Myocyte (in vitro differentiated cells): Measurements from ENCODE around the gene ANKS6. TPM values are rescaled to one million over a fixed set of nuclear protein-coding genes. Genes with fewer than 3 reads are reported as not detected.
A peak's percentile ranks its signal among the peaks of the same experiment; 100 is the strongest.

ENCODE experiments used
- DNase-seq: peaks from one replicate; pipeline ENCODE4 v3.0.0-alpha.2; 2012; ENCODE audit warnings: low read depth
- total RNA-seq: library from RNA; depleted of rRNA; stranded (reverse); fragments of >200 nt; gene quantifications from 2 replicates; pipeline ENCODE4 v1.2.3, GENCODE V29; 2014

Gene ANKS6
- total RNA-seq, 1 donor from 2014 or later = 12.9 TPM

- DNase-seq = no peak
These were observed 22.6 kb downstream of the ANKS6 start for GRCh38 chr9:98773721-98774120.

DNA sequence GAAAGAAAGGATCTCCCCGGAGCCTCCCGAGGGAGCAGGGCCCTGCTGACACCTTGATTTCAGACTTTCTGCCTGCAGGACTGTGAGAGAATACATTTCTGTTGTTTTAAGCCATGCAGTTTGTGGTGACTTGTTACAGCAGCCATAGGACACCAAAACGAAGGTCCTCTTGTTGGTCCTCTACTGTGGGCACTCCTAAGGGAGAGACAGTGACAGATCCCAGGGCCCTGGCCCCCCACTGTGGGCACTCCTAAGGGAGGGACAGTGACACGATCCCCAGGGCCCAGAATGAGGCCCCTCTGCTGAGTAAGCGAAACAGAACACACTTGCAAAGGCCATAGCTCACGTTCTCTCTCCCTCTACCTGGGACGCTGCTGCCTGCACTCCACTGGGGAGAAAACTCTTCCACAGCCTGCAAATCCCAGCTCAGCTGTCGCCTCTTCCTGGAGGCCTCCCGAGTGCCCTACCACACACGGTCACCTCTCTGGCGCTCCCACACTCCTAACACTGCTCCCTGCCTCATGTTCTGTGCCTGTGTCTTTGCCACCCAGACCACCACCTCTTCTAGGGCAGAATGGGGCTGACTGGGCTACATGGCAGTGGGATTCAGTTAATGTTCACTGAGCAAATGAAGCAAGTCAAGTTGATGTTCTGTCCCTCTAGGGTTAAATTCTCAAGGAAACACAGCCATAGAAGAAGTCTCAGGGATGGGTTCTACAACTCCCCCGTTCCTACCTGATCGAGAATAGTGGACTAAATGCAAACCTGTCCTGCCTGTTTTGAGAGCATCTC lies 23.8 kb downstream of the ANKS6 start:
- no peak for DNase-seq

DNA sequence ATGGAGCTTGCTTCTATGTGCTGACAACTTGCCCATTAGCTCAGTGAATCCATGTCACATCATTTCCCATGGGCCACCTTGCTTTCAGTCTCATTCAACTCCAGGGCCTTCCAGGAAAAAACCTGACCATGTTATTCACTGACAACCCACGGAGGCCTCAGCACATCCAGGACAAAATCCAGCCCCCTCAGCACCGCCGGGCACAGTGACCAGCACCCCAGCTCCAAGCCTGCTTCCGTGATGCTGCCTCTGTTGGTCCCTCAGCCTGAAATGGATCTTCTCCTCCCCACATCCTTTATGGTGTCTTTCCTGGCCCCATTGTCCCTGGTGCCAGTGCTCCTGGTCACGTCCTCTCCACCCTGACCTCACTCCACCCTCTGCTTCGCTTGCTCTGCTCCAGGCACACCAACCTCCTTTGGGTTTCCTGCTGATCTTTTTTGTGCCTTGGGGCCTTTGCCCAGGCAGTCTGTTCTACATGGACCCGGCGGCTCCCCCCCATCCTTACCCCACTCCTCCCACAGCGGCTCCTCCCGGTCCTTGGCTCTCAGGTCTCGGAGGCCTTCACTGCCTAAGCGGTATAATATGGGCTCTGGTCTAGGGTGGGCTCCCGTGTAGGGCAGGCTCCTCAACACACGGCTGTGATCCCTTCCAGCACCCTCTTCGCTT lies 25.0 kb downstream of the ANKS6 start:
- no peak for DNase-seq

DNA sequence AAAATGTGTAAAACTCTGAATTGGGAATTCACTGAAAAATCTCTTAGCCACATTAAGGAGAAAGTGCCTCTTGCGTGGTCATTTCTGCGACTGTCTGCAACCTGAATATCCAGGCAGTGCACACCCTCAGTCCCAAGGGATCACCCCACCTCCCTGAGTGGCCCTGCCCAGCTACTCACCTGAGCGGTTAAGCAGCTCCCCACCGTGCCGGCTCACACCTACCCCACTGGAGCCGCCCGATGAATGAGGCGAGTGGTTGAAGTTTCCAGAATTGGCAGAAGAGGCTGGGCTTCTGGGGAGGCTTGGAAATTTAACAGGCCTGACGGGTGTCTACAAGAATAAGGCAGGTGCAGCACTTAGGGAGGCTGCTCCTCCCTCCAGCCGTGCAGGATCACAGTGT lies 25.6 kb downstream of the ANKS6 start:
- no peak for DNase-seq

DNA sequence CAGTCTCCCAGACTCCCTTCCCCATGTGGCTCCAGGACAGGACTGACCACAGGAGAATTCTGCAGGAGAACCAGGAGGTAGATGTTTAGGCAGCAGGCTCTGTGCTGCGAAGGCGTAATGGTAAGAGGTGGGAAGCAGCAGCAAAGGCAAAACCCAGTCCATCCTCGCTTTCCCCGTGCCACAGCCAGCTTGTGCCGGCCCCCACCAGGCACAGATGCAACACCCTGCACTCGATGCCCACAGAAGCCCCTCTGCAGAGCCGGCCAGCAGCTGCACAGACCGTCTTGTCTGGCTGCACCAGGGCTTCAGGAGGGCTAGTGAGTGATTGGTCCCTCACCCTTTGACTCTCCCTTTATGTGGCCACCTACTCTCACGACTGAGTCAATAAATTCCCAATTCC lies 28.0 kb downstream of the ANKS6 start:
- DNase-seq = no peak

GRCh38 chr9:98767915-98768314 lies 28.4 kb downstream of the ANKS6 start:
- DNase-seq = no peak

- no peak for DNase-seq
These were observed 29.2 kb downstream of the ANKS6 start for GRCh38 chr9:98767196-98767595.

DNA sequence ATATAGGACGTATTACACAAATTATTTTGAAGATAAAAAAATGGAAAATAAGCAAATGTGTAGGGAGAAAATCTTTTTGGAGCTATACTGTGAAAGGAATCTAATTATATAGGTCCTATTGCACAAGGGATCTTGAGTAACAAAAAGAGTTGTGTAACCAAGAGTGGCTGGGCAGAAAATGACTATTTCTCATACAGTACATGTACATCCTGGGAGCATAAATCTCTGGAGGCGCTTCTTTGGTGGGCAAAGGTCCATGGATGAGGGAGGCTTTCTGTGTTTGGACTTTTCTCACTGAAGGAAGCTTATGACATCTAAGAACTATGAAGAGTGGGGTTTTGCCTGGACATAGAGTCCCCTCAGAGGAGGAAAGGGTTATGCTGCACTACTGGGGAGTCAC lies 29.8 kb downstream of the ANKS6 start:
- DNase-seq = no peak

- no peak for DNase-seq
These were observed 31.1 kb downstream of the ANKS6 start for GRCh38 chr9:98765256-98765655.

DNA sequence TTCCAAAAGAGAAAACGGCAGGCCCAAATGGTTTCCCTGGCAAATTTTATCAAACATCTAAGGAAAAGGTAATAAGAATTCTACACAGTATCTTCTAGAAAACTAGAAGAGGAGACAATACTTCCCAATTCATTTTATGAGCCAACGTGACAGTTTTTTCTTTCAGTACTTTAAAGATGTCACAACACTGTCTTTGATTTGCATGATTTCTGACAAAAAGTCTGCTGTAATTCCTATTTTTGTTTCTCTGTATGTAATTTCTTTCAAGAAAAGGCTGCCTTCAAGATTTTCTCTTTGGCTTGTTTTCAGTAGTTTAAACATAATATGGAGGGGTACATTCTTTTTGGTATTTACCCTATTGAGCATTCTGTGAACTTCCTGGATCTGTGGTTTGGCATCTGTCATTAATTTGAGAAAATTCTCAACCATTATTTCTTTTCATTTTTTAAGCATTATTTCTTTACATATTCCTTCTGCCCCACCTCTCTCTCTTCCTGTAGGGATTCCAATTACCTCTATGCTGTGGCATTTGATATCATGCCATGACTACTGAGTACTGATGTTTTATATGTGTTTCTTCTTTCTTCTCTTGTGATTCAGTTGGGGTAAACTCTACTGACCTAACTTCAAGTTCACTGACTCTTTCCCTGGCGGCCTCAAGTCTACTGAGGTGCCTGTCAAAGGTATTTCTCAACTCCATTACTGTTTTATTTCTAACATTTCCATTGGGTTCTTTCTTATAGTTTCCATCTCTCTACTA lies 32.2 kb downstream of the ANKS6 start:
- DNase-seq = no peak

DNA sequence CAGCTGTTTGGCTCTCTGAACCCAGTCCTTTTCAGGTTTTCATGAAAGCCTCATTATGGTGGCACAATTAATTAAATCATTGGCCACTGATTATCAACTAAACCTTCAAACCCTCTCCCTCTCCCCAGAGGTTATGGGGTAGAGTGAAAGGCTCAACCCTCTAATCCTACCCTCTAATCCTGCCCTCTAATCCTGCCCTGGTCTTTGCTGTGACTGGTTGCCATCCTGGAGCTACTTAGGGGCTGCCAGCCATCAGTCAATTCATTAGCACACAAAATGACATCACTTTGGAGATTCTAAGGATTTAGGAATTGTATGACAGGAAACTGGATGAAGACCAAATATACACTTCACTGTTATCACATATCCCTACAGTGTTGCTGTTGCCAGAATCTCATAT lies 36.1 kb downstream of the ANKS6 start:
- DNase-seq = no peak

GRCh38 chr9:98755006-98755618 lies 41.2 kb downstream of the ANKS6 start:
- DNase-seq = no peak

DNA sequence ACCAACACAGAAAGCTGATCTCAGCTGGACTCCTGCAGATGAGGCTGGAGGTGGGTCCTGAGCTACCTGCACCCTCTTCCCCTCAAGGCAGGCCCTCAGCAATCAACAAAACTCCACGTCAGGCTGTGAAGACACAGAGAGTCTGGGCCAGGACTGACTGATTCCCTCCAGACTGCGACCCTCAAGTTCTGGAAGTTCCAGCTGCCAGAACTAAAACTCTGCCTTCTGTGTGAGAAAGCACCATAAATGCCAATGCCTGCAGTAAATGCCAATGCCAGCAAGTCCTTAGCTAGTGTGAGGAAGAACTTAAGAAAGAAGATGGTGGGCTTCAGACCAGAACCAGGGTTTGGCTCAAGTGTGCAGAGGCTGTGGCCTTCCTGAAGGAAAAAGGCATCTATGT lies 45.1 kb downstream of the ANKS6 start:
- no peak for DNase-seq

- DNase-seq = no peak
These were observed 45.8 kb downstream of the ANKS6 start for GRCh38 chr9:98750364-98751060.

DNA sequence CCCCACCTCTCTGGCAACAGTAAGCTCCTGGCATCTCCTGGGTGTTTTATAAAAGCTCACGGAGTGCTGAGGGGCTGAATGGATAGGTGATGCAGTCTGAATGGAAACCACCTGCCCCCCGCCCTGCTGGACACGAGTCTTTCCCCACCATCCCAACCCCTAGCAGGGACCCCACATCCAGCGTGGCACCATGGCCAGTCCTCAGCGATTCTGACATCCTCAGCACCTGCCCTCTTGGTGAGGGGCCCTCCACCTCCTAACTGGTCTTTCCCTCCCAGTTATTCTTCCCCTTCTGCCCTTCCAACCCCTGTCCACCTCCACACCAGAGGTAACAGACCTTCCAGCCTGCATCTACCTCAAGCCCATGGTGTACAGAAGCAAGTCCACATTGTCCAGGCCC lies 48.9 kb downstream of the ANKS6 start:
- no peak for DNase-seq

- DNase-seq = no peak
These were observed 50.9 kb downstream of the ANKS6 start for GRCh38 chr9:98745470-98745869.

DNA sequence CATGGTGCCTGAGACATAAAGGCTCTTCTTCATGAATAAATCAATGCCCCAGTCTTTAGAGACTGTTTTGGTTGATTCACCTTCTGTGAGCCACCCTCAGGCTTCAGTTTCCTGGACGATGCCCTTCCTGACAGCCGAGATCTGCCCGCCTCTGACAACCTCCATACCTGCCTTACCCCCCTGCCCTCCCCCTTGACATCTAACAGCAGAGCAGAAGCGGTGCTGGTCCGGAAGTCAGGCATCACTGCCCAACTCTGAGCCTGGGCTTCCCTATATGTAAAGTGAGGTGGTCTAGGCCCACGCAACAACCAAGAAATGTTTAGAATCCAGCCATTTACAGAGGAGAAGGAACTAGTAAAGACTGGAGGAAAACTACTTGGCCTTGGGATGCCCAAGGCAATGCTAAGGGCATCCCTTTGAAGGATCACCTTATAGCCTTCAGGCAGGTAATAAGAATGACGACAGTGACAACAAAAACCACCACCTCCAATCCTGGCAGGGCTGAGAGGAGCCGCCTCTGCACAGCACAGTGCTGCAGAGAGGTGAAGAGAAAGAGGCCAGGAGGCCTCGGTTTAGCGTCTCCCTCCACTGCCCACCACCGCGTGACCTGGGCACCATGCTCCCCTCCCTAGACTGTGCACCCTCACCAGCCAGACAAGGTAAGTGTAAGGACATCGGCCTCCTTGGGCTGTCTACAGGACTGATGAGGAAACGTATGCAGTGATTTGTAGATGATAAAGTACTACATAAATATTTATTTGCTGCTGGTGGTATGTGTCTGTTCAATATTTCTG lies 52.3 kb downstream of the ANKS6 start:
- no peak for DNase-seq

DNA sequence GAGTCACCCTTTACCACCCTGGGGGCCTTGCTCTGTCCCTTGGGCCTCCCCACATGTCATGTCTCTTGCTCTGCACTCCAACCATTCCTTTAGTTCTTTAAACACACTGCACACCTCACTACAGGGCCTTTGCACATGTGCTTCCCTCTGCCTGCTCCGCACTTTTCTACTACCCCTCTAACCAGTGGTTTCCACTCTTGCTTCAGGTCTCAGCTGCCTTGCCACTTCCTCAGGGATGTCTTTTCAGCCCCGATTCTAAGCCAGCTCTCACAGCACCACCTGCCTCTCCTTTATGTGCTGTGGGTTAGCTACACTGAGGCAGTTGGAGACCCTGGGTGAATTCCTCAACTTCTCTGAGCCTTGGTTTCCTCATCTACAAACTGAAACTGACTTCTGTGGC lies 53.0 kb downstream of the ANKS6 start:
- no peak for DNase-seq

- DNase-seq = peak; percentile 2
These were observed 53.8 kb downstream of the ANKS6 start for GRCh38 chr9:98742325-98743280.
